ENCODE data around the gene SIRPA. TPM values are rescaled to one million over a fixed set of nuclear protein-coding genes. Genes with fewer than 3 reads are reported as not detected.

Gene SIRPA
- total and polyA plus RNA-seq, 2 of the 8 experiments (the other 6 are each of a cell fraction or from before 2014, with no cell fraction given): 3.9 to 4.3 TPM

DNA sequence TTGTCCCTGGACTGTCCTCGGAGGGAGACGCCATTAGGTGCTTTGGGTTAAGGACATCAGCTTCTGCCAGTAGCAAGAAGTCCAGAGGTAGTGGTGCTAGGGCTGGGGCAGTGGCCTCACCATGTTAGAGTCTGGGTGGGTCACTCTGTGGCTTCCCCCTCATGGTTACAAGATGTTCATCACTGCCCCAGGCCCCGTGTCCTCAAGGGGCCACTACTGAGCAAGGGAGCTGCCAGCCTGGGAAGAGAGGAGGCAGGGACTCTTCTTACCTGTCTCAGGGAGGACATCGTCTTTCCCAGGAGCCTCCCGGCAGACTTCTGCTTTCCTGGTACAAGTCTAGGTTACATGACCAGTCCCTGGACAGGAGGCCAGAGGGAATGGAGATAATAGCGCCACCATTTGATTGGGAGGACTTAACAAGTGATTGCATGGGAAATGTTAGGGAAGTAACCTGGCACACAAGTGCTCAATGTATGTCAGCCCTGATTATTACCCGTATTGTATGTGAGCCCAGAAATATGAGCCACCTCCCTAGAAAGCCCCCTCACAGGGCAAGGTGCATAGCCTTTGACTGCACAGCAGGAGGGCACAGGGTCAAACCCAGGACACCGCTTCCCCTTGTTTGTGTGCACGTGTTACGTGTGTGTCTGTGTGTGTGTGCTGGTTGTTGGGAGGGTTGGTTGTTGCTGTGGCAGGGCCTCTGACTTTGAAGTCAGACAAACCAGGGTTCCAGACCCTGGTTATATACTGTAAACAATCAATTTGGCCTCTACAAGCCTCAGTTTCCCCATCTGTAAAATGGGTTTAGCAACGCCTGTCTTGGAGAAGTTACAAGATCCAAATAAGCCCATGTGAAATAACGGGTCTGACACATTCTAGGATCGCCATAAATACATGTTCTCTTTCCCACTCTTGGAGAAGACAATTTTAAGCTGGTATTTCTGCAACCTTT is 30.0 kb downstream of the SIRPA start:
- ChIA-PET CTCF (ENCODE audit: partially characterized antibody) (interaction anchor here (0.7 to 1.8 kb wide), 7 partner anchors 14 to 817 kb away, joined by 3 to 5 read pairs (median 4); no protein-coding TSS in a partner anchor), POLR2A (ENCODE audit: partially characterized antibody) (interaction anchor here (1.7 kb wide), 1 partner anchor 15 kb away, joined by 3 read pairs; no protein-coding TSS in a partner anchor)
- no peak for DNase-seq (ENCODE audit: low read depth in 1 of 2, low spot score in 2 of 2)
- Histone ChIP-seq H3K79me1 (ENCODE audit: low read depth, low read length) (no peaks in the 10 kb centered on the region), H3K27me3 (replicated peaks in 1 of 4; ENCODE audit: control insufficient read depth in 3 of 4, extremely low read depth in 1 of 4, insufficient read depth in 3 of 4, low read length in 3 of 4) (no peaks in the 10 kb centered on the region), H3K23me2 (ENCODE audit: low read depth, low read length) (no peaks in the 10 kb centered on the region), H2BK5ac (ENCODE audit: low read depth, low read length) (no peak overlapping the region), H3K9ac (replicated peaks in 1 of 4; ENCODE audit: extremely low read depth in 1 of 4, low read depth in 3 of 4, low read length in 3 of 4) (no peak overlapping the region; a peak in 1 of 7 replicates), H2BK15ac (ENCODE audit: low read length) (no peak overlapping the region), H3K36me3 (ENCODE audit: control insufficient read depth in 2 of 4, insufficient read depth in 4 of 4, low read length in 3 of 4) (no peaks in the 10 kb centered on the region), H2BK12ac (ENCODE audit: low read depth, low read length) (peak overlapping the region; percentile 10; the same call in 1 of the 2 replicates), H4K5ac (ENCODE audit: insufficient read length, low read depth, low read length) (no peak overlapping the region), H3K4ac (replicated peaks; ENCODE audit: insufficient read length, low read depth, low read length) (no peak overlapping the region), H4K20me1 (replicated peaks in 1 of 2; ENCODE audit: control insufficient read depth in 1 of 2, insufficient read depth in 2 of 2, low read length in 2 of 2) (no peaks in the 10 kb centered on the region), H3K27ac (ENCODE audit: low read depth, low read length) (no peak overlapping the region), H2AK5ac (ENCODE audit: low read depth, low read length) (no peak overlapping the region), H3K9me3 (ENCODE audit: insufficient read depth in 2 of 2, low read depth in 1 of 2, low read length in 1 of 2) (no peaks in the 10 kb centered on the region), H3K23ac (ENCODE audit: insufficient read length) (no peak overlapping the region), H4K91ac (replicated peaks; ENCODE audit: insufficient read length, low read length) (peak overlapping the region; percentile 57), H4K8ac (ENCODE audit: extremely low read depth, insufficient read depth, low read length) (no peak overlapping the region), H3K14ac (ENCODE audit: insufficient read length) (no peak overlapping the region), H2AFZ (ENCODE audit: low read length) (no peak overlapping the region), H3K4me1 (replicated peaks in 1 of 4; ENCODE audit: control insufficient read depth in 3 of 4, insufficient read depth in 4 of 4, low read length in 3 of 4) (peaks cover 0 to 6% (median 2%) of the 10 kb centered on the region in 4 experiments; a peak in 5 of 7 replicates), H3K4me2 (ENCODE audit: insufficient read depth in 1 of 2, low read depth in 2 of 2, low read length in 2 of 2) (no peak overlapping the region), H3K4me3 (ENCODE audit: extremely low read depth in 1 of 4, insufficient read depth in 2 of 4, low read depth in 3 of 4, low read length in 4 of 4) (no peak overlapping the region), H3K56ac (replicated peaks; ENCODE audit: insufficient read length, low read depth, low read length) (no peak overlapping the region), H2BK120ac (replicated peaks; ENCODE audit: low read depth, low read length) (no peak overlapping the region), H3K18ac (ENCODE audit: extremely low read depth, low read length) (no peak overlapping the region), H2BK20ac (ENCODE audit: low read length) (no peak overlapping the region), H3K79me2 (ENCODE audit: control insufficient read depth in 1 of 2, insufficient read depth in 2 of 2, low read length in 2 of 2) (no peaks in the 10 kb centered on the region)
- TF ChIP-seq SIX5 (IDR thresholded peaks at IDR 0.05; ENCODE audit: low read depth, low read length): no peak
- TF ChIP-seq KDM1A (IDR thresholded peaks at IDR 0.05; ENCODE audit: borderline replicate concordance, low read length): peak; percentile 59; the same call in 1 of the 2 replicates
- TF ChIP-seq RAD21 (IDR thresholded peaks at IDR 0.05 in 1 of 2, conservative IDR thresholded peaks at IDR 0.05 in 1 of 2; ENCODE audit: low read depth in 2 of 2, low read length in 2 of 2): peak; percentile 16 to 37; a peak in 1 of 4 replicates
- TF ChIP-seq, protein P1, sequence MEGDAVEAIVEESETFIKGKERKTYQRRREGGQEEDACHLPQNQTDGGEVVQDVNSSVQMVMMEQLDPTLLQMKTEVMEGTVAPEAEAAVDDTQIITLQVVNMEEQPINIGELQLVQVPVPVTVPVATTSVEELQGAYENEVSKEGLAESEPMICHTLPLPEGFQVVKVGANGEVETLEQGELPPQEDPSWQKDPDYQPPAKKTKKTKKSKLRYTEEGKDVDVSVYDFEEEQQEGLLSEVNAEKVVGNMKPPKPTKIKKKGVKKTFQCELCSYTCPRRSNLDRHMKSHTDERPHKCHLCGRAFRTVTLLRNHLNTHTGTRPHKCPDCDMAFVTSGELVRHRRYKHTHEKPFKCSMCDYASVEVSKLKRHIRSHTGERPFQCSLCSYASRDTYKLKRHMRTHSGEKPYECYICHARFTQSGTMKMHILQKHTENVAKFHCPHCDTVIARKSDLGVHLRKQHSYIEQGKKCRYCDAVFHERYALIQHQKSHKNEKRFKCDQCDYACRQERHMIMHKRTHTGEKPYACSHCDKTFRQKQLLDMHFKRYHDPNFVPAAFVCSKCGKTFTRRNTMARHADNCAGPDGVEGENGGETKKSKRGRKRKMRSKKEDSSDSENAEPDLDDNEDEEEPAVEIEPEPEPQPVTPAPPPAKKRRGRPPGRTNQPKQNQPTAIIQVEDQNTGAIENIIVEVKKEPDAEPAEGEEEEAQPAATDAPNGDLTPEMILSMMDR (IDR thresholded peaks at IDR 0.05; ENCODE audit: control extremely low read depth in 1 of 3, insufficient read depth in 1 of 3, low read depth in 1 of 3, low read length in 3 of 3): peak; percentile 22 to 50 (median 47); a peak in 3 of 4 replicates
- FAIRE-seq: no peak
- WGBS, 2 experiments (ENCODE audit: extremely low coverage in 1 of 2, insufficient coverage in 1 of 2, insufficient read length in 1 of 2, insufficient replicate concordance in 2 of 2, low coverage in 1 of 2, low lambda C conversion rate in 2 of 2, missing lambda C conversion rate in 1 of 2): 89% methylated on average over 13 of the region's 13 CpGs; no CpG with 5 or more reads in 1 of the 2 experiments
